Bronchus fibroblast of lung (primary cell): ENCODE data around the gene HEPACAM. TPM values are rescaled to one million over a fixed set of nuclear protein-coding genes. Genes with fewer than 3 reads are reported as not detected.

Experiments
- total RNA-seq: library from RNA; depleted of rRNA; stranded (reverse); fragments of >200 nt; gene quantifications from 2 replicates; pipeline ENCODE4 v1.2.3, GENCODE V29; 2015

The HEPACAM gene, protein sequence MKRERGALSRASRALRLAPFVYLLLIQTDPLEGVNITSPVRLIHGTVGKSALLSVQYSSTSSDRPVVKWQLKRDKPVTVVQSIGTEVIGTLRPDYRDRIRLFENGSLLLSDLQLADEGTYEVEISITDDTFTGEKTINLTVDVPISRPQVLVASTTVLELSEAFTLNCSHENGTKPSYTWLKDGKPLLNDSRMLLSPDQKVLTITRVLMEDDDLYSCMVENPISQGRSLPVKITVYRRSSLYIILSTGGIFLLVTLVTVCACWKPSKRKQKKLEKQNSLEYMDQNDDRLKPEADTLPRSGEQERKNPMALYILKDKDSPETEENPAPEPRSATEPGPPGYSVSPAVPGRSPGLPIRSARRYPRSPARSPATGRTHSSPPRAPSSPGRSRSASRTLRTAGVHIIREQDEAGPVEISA
- total RNA-seq = under 0.01 TPM in 1 of 2 replicates, not detected in the other

GRCh38 chr11:124935548-124936514, at the start of gene HEPACAM:
HEPACAM (minus strand) TSS chr11:124936047; CDS start chr11:124936006, 41 bp downstream.

DNA sequence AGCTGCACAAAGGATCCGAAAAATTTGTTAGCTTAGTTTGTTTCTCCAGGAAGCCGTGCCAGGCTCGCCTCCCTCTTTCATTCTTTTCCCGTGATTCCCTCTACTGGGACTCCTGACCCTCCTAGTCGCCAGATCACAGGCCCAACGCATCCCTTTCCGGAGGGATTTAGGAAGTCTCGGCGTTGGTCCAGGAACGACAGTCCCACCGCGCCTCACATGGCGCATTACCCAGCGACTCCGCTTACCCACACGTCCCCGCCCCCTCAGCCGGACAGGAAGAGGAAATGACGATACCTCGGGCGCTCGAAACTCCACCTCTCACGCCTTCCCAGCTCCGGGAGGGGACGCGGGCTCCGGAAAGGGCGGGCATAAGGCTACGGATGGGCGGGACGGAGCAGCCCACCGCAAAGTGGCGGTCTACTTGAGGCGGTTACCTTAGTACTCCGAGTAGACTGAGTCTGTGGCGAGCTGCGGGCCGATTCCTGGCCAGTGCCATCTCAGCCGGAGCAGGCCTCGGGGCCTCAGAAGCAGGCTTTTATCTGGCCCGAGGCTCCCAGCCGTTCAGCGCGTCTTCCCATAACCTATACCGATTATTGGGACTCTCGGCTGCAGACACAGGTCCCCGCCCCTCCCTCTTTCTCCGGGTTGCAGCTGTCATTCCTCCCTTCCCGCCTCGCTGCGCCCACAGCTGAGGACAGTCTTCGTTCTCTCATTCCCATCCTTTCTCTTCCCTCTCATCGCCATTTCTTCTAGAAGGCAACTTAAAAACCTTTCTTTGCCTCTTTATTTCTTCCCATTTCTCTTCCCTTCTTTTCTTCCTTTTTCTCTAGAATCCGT, 18.1 kb upstream of the HEPACAM start, which contains the start of gene CCDC15:
Gene CCDC15, plus strand, starts transcription at position 450 of the 837 bp plus-strand sequence. CDS start 531 bp downstream, outside the sequence.

DNA sequence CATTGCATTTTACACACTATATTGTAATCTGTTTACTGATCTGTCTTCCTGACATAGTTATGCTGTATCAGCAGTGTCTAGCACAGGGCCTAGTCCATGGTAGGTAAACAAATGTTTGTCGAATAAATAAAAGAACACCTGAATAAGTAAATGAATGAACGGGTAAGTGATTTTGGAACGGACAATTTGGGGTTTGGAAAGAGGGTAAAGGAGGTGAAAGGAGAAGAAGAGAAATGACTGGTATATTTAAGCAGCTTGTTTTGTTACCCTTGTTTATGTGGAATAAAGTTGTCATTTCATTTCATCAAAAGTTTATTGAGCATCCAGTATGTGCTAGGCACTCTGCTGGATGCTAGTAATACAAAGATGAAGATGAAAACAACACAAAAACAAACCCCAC, 16.9 kb downstream of the HEPACAM start, which contains the start of gene HEPN1:
Gene HEPN1, plus strand, starts transcription at position 301 of the 400 bp plus-strand sequence.

GRCh38 chr11:124897674-124898262, 38.1 kb downstream of the HEPACAM start, which contains the start of gene ROBO4:
ROBO4 (minus strand) TSS chr11:124897865; CDS start chr11:124897795, 70 bp downstream.

Other genes starting within 250 kb of the HEPACAM start
- 6.6 and 7.1 TPM in 2 replicates for gene NRGN, start 196.1 kb downstream of the HEPACAM start, total RNA-seq
- gene VSIG2, start 183.8 kb downstream of the HEPACAM start, total RNA-seq = 0.17 and 0.74 TPM in 2 replicates
- gene ESAM, start 173.8 kb downstream of the HEPACAM start, total RNA-seq = under 0.01 and 0.17 TPM in 2 replicates
- 6.5 and 7.1 TPM in 2 replicates for gene MSANTD2, start 135.6 kb downstream of the HEPACAM start, total RNA-seq
- gene ROBO3, start 70.6 kb downstream of the HEPACAM start, total RNA-seq = 31.7 and 37.8 TPM in 2 replicates
- 2.2 and 2.7 TPM in 2 replicates for gene ROBO4, start 38.2 kb downstream of the HEPACAM start, total RNA-seq
- not detected in 2 replicates for gene HEPN1, start 16.8 kb downstream of the HEPACAM start, total RNA-seq
- gene CCDC15, start 18.2 kb upstream of the HEPACAM start, total RNA-seq = 3.4 and 4.0 TPM in 2 replicates
- 4.9 and 5.0 TPM in 2 replicates for gene SLC37A2, start 127.3 kb upstream of the HEPACAM start, total RNA-seq
- gene TMEM218, start 175.6 kb upstream of the HEPACAM start, total RNA-seq = 27.5 and 33.3 TPM in 2 replicates
- 0.84 and 1.2 TPM in 2 replicates for gene PKNOX2, start 228.7 kb upstream of the HEPACAM start, total RNA-seq